Left lung (tissue), 10 donors: Measurements from ENCODE around the gene C1QTNF3. TPM values are rescaled to one million over a fixed set of nuclear protein-coding genes. Genes with fewer than 3 reads are reported as not detected.

ENCODE experiments used
- ATAC-seq: fragments of 200-7000 bp; cut with Tn5 transposase; one replicate; pipeline ENCODE4 v1.9.1; 2020; ENCODE audit warnings: moderate library complexity
- DNase-seq, 4 donors: peaks; one replicate each; pipeline ENCODE4 v3.0.0-alpha.2; 2013 to 2020
- H3K27ac ChIP-seq, 2 donors: fragments of 200-600 bp; sonication (generic) in 1 of 2; one replicate each; pipeline versions ENCODE4 v1.5.0 to v1.8.0; 2020 to 2021
- H3K27me3 ChIP-seq, 2 donors: fragments of 200-600 bp; sonication (generic) in 1 of 2; one replicate each; pipeline versions ENCODE4 v1.5.0 to v1.8.0; 2020 to 2021
- H3K36me3 ChIP-seq, 2 donors: fragments of 200-600 bp; sonication (generic) in 1 of 2; one replicate each; pipeline versions ENCODE4 v1.5.0 to v1.8.0; 2020 to 2021
- H3K4me1 ChIP-seq, 2 donors: fragments of 200-600 bp; one replicate each; pipeline ENCODE4 v1.8.0; 2021
- H3K4me3 ChIP-seq, 2 donors: fragments of 200-600 bp; sonication (generic) in 1 of 2; one replicate each; pipeline versions ENCODE4 v1.5.0 to v1.8.0; 2020 to 2021; ENCODE audit warnings: mild to moderate bottlenecking in 1 of 2
- H3K9me3 ChIP-seq, 2 donors: fragments of 200-600 bp; sonication (generic) in 1 of 2; one replicate each; pipeline versions ENCODE4 v1.5.0 to v1.8.0; 2020 to 2021
- intact Hi-C, 2 donors: fragments of 100-400 bp; cut with DNase I; formaldehyde crosslinking; loops; one replicate each; pipeline versions ENCODE4 v1.11.2 to v1.14.2; 2022
- polyA plus RNA-seq, 6 donors: library from polyadenylated mRNA; unstranded; fragments of 120-200 nt; gene quantifications; one replicate each; pipeline ENCODE4 v1.2.1, GENCODE V29; 2013; ENCODE audit not compliant: insufficient read length in 6 of 6
- total RNA-seq, 2 donors: library from RNA; stranded (reverse); fragmentation: NEBNext Ultra II Directional; extraction: Animal tissue kit (Norgen Biotek cat#: 25700); gene quantifications; one replicate each; pipeline ENCODE4 v1.2.1, GENCODE V29; 2021
- TF ChIP-seq, protein P1 (sequence below), 2 donors: fragments of 200-600 bp; sonication (generic) in 1 of 2; IDR thresholded peaks; one replicate each; pipeline versions ENCODE4 v1.5.0 to v1.8.0; 2021; ENCODE audit warnings: antibody characterized with exemption in 2 of 2
- donor health status: DM: no; HTN: yes; CAD: no.
- donor health status: DM: no; HTN: no; CAD: no.

The C1QTNF3 gene
- total and polyA plus RNA-seq, 8 donors: 4.5 to 31.1 (median 23.4) TPM

DNA sequence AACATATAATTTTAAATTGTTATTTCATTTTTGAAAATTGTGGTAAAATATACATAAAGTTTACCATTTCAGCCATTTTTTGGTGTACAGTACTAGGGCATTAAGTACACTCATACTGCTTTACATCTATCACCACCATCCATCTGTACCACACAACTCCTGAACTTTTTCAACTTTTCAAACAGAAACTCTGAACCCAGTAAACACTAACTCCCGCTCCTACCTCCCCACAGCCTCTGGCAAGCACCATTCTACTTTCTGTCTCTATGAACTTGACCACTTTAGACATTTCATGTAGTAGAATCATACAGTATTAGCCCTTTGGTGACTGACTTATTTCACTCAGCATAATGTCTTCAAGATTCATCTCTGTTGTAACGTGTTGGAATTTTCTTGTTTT lies 50.1 kb downstream of the C1QTNF3 start:
- Histone ChIP-seq H3K36me3 (peaks cover 0 to 27% of the 10 kb centered on the region in 2 donors), H3K27me3 (no peaks in the 10 kb centered on the region), H3K27ac (no peak overlapping the region), H3K4me1 (no peaks in the 10 kb centered on the region), H3K9me3 (no peaks in the 10 kb centered on the region), H3K4me3 (no peak overlapping the region)
- TF ChIP-seq, protein P1, sequence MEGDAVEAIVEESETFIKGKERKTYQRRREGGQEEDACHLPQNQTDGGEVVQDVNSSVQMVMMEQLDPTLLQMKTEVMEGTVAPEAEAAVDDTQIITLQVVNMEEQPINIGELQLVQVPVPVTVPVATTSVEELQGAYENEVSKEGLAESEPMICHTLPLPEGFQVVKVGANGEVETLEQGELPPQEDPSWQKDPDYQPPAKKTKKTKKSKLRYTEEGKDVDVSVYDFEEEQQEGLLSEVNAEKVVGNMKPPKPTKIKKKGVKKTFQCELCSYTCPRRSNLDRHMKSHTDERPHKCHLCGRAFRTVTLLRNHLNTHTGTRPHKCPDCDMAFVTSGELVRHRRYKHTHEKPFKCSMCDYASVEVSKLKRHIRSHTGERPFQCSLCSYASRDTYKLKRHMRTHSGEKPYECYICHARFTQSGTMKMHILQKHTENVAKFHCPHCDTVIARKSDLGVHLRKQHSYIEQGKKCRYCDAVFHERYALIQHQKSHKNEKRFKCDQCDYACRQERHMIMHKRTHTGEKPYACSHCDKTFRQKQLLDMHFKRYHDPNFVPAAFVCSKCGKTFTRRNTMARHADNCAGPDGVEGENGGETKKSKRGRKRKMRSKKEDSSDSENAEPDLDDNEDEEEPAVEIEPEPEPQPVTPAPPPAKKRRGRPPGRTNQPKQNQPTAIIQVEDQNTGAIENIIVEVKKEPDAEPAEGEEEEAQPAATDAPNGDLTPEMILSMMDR (IDR thresholded peaks at IDR 0.05): no peak
- no peak for ATAC-seq
- intact Hi-C loops: no loop called here
- DNase-seq: no peak

DNA sequence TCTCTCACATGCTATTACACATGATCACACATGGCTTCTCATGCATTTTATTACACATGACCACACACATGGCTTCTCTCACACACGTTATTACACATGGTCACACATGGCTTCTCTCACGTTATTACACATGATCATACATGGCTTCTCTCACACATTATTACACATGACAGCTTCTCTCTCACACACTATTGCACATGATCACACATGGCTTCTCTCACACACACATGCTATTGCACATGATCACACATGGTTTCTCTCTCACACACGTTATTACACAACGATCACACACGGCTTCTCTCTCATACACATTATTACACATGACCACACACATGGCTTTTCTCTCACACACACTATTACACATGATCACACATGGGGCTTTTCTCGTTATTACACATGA lies 57.6 kb downstream of the C1QTNF3 start:
- ATAC-seq (no peak), DNase-seq (no peak)
- Histone ChIP-seq H3K27me3 (no peaks in the 10 kb centered on the region), H3K9me3 (no peaks in the 10 kb centered on the region), H3K4me3 (no peak overlapping the region), H3K36me3 (peaks cover 0 to 27% of the 10 kb centered on the region in 2 donors), H3K27ac (no peak overlapping the region), H3K4me1 (no peaks in the 10 kb centered on the region)
- intact Hi-C loops: no loop called here
- TF ChIP-seq, protein P1 (IDR thresholded peaks at IDR 0.05): no peak

DNA sequence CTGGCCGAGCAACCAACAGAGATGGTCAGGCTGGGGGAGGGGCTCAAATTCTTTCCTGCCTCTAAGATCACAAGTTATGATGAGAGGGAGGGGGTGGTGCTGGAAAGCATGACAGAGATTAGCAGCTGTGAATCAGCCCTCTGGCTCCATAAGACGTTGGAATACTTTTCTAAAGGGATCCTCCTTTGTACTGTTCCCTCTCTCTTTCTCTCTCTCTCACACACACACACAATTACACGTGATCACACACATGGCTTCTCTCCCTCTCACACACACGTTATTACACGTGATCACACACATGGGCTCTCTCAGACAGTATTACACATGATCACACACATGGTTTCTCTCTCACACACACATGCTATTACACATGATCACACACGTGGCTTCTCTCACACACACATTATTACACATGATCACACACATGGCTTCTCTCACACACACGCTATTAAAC lies 58.3 kb downstream of the C1QTNF3 start, which contains the start of gene SLC45A2:
SLC45A2 (minus strand) TSS at position 23 of the 454 bp plus-strand sequence. CDS start 110 bp downstream, outside the sequence.
- TF ChIP-seq, protein P1 (IDR thresholded peaks at IDR 0.05): no peak
- intact Hi-C loops: no loop called here
- Histone ChIP-seq H3K27ac (no peak within 1 kb of the TSS), H3K36me3 (peaks cover 0 to 27% of the 10 kb centered on the region in 2 donors), H3K9me3 (no peaks in the 10 kb centered on the region), H3K27me3 (no peaks in the 10 kb centered on the region), H3K4me3 (no peak within 1 kb of the TSS), H3K4me1 (no peaks in the 10 kb centered on the region)
- DNase-seq (no peak), ATAC-seq (no peak)

DNA sequence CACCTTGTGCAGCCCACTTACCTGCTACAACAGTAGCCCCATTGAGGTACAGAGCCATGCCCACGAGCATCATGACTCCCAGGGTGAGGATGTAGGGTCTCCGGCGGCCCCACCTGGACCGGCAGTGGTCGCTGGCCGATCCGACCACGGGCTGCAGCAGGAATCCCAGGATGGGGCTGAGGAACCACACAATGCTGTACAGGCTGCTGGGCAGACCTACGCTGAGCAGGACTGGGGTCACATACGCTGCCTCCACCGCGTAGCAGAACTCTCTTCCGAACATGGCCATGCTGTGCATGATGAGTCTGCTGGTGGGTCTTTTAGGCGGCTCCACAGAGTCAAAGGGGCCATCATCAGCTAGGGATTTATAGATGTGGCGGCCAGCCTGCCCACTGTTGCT lies 58.8 kb downstream of the C1QTNF3 start:
- Histone ChIP-seq H3K4me1 (no peaks in the 10 kb centered on the region), H3K9me3 (no peaks in the 10 kb centered on the region), H3K27ac (no peak overlapping the region), H3K27me3 (no peaks in the 10 kb centered on the region), H3K36me3 (peaks cover 0 to 25% of the 10 kb centered on the region in 2 donors), H3K4me3 (no peak overlapping the region)
- ATAC-seq (no peak), DNase-seq (peak in 1 of 4 donors; percentile 67)
- intact Hi-C loops: no loop called here
- TF ChIP-seq, protein P1 (IDR thresholded peaks at IDR 0.05): no peak

DNA sequence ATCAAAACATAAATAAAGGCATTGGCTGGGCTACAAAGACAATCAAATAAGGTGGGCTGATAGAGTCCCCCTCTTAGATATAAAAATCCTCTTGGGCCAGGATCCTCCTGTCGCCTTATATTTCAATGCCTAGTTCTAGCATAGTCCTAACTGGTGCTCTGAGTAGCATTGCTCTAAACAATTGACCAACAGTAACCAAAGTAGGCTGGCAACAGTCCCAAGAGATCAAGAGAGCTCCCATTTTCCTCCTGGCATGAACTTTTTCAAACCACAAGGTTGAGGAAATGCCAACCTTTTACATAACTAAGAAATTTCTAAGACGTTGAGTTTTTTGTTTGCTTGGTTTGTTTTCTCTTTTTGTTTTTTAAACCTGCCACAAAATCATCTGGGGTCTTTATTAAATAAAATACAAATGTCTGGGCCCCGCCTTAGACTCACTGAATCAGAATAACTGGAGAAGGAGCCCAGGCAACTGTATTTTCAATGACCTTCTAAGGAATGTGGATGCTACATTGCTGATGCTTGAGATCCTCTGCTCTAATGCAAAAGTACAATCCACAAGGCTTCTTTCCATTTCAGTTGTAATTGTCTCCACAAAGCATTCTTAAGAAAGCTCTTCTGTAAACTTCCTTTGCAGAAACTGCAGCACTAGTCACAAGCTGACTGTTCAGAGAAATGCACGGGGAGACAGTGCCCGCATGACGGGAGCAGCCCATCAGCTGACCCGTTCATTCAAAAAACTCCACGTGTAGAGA lies 61.4 kb downstream of the C1QTNF3 start:
- Histone ChIP-seq H3K9me3 (no peaks in the 10 kb centered on the region), H3K4me1 (no peaks in the 10 kb centered on the region), H3K36me3 (no peaks in the 10 kb centered on the region), H3K27me3 (no peaks in the 10 kb centered on the region), H3K27ac (no peak overlapping the region), H3K4me3 (no peak overlapping the region)
- TF ChIP-seq, protein P1 (IDR thresholded peaks at IDR 0.05): no peak
- no peak for DNase-seq
- peak; percentile 63 for ATAC-seq
- intact Hi-C loops: no loop called here
